ENCODE results near the gene ANTXR1. TPM values are rescaled to one million over a fixed set of nuclear protein-coding genes. Genes with fewer than 3 reads are reported as not detected.

ANTXR1 gene
- total and polyA plus RNA-seq, 2 donors (not counting 1 experiment from before 2014, with no cell fraction given): 44.6 to 101 TPM

GRCh38 chr2:69034845-69035244, 21.9 kb downstream of the ANTXR1 start:
- H3K79me2 ChIP-seq (ENCODE audit: control insufficient read depth, insufficient read depth, low read length): no peaks in the 10 kb centered on the region
- H3K4me3 ChIP-seq (replicated peaks in 1 of 4; ENCODE audit: control extremely low read depth in 1 of 4, insufficient read depth in 1 of 4, low read depth in 3 of 4, low read length in 4 of 4): no peak overlapping the region
- H4K20me1 ChIP-seq (ENCODE audit: control insufficient read depth, extremely low read depth, insufficient read depth, low read length): peaks cover 2% of the 10 kb centered on the region
- H3K4me1 ChIP-seq (ENCODE audit: control insufficient read depth, extremely low read depth, insufficient read depth, low read length): no peaks in the 10 kb centered on the region
- H3K27ac ChIP-seq (ENCODE audit: insufficient read depth, low read length): no peak overlapping the region
- no peaks in the 10 kb centered on the region for H3K36me3 ChIP-seq (ENCODE audit: control insufficient read depth, insufficient read depth, low read length)
- H3K4me2 ChIP-seq (ENCODE audit: extremely low read depth, insufficient read depth, low read length): no peak overlapping the region
- TF ChIP-seq EZH2 (IDR thresholded peaks at IDR 0.05; ENCODE audit: low read length, missing control alignments): no peak
- TF ChIP-seq, protein P1, sequence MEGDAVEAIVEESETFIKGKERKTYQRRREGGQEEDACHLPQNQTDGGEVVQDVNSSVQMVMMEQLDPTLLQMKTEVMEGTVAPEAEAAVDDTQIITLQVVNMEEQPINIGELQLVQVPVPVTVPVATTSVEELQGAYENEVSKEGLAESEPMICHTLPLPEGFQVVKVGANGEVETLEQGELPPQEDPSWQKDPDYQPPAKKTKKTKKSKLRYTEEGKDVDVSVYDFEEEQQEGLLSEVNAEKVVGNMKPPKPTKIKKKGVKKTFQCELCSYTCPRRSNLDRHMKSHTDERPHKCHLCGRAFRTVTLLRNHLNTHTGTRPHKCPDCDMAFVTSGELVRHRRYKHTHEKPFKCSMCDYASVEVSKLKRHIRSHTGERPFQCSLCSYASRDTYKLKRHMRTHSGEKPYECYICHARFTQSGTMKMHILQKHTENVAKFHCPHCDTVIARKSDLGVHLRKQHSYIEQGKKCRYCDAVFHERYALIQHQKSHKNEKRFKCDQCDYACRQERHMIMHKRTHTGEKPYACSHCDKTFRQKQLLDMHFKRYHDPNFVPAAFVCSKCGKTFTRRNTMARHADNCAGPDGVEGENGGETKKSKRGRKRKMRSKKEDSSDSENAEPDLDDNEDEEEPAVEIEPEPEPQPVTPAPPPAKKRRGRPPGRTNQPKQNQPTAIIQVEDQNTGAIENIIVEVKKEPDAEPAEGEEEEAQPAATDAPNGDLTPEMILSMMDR (conservative IDR thresholded peaks at IDR 0.05 in 1 of 2, IDR thresholded peaks at IDR 0.05 in 1 of 2; ENCODE audit: low read depth in 1 of 2, low read length in 2 of 2): no peak
- no peak overlapping the region for H2AFZ ChIP-seq (ENCODE audit: low read length)
- no peak for DNase-seq (ENCODE audit: low read depth in 2 of 2)
- H3K9ac ChIP-seq (ENCODE audit: insufficient read depth, low read length): no peak overlapping the region
- H3K9me3 ChIP-seq (ENCODE audit: control insufficient read depth, insufficient read depth, low read depth, low read length): no peaks in the 10 kb centered on the region
- H3K27me3 ChIP-seq (ENCODE audit: control insufficient read depth, insufficient read depth, low read length): no peaks in the 10 kb centered on the region

DNA sequence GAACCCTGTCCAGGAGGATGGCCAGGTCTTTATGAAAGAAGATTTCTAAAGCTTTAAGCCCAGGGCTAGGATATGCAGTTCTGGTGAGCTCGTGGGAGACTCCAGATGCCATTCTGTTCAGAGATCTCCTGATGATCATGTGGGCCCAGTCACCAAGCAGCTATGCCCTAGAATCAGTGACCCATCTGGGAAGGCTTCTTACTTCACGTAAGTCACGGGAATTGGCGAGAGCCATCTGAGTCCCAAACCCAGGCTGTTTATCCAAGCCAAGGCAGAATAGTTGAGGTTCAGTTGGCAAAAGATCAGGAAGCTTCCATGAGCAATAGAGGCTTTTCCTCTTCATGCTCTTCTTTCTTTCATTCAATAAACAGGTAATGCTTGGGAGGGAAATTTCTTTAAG, 23.9 kb downstream of the ANTXR1 start:
- H3K27ac ChIP-seq (ENCODE audit: insufficient read depth, low read length): no peak overlapping the region
- no peak overlapping the region for H3K4me2 ChIP-seq (ENCODE audit: extremely low read depth, insufficient read depth, low read length)
- H3K79me2 ChIP-seq (ENCODE audit: control insufficient read depth, insufficient read depth, low read length): no peaks in the 10 kb centered on the region
- no peaks in the 10 kb centered on the region for H3K27me3 ChIP-seq (ENCODE audit: control insufficient read depth, insufficient read depth, low read length)
- no peak for TF ChIP-seq EZH2 (IDR thresholded peaks at IDR 0.05; ENCODE audit: low read length, missing control alignments)
- TF ChIP-seq, protein P1 (conservative IDR thresholded peaks at IDR 0.05 in 1 of 2, IDR thresholded peaks at IDR 0.05 in 1 of 2; ENCODE audit: low read depth in 1 of 2, low read length in 2 of 2): no peak
- no peaks in the 10 kb centered on the region for H3K4me1 ChIP-seq (ENCODE audit: control insufficient read depth, extremely low read depth, insufficient read depth, low read length)
- peak; percentile 23 to 86 for DNase-seq (ENCODE audit: low read depth in 2 of 2)
- H3K4me3 ChIP-seq (replicated peaks in 1 of 4; ENCODE audit: control extremely low read depth in 1 of 4, insufficient read depth in 1 of 4, low read depth in 3 of 4, low read length in 4 of 4): no peak overlapping the region
- H2AFZ ChIP-seq (ENCODE audit: low read length): no peak overlapping the region
- no peaks in the 10 kb centered on the region for H4K20me1 ChIP-seq (ENCODE audit: control insufficient read depth, extremely low read depth, insufficient read depth, low read length)
- no peaks in the 10 kb centered on the region for H3K36me3 ChIP-seq (ENCODE audit: control insufficient read depth, insufficient read depth, low read length)
- H3K9ac ChIP-seq (ENCODE audit: insufficient read depth, low read length): no peak overlapping the region
- no peaks in the 10 kb centered on the region for H3K9me3 ChIP-seq (ENCODE audit: control insufficient read depth, insufficient read depth, low read depth, low read length)

GRCh38 chr2:69041214-69041613, 28.2 kb downstream of the ANTXR1 start:
- DNase-seq (ENCODE audit: low read depth in 2 of 2): no peak
- Histone ChIP-seq H4K20me1 (ENCODE audit: control insufficient read depth, extremely low read depth, insufficient read depth, low read length) (no peaks in the 10 kb centered on the region), H3K4me1 (ENCODE audit: control insufficient read depth, extremely low read depth, insufficient read depth, low read length) (peaks cover 3% of the 10 kb centered on the region), H3K27ac (ENCODE audit: insufficient read depth, low read length) (no peak overlapping the region), H3K79me2 (ENCODE audit: control insufficient read depth, insufficient read depth, low read length) (no peaks in the 10 kb centered on the region), H3K36me3 (ENCODE audit: control insufficient read depth, insufficient read depth, low read length) (peaks cover 4% of the 10 kb centered on the region), H2AFZ (ENCODE audit: low read length) (no peak overlapping the region), H3K9ac (ENCODE audit: insufficient read depth, low read length) (no peak overlapping the region), H3K4me3 (replicated peaks in 1 of 4; ENCODE audit: control extremely low read depth in 1 of 4, insufficient read depth in 1 of 4, low read depth in 3 of 4, low read length in 4 of 4) (no peak overlapping the region), H3K9me3 (ENCODE audit: control insufficient read depth, insufficient read depth, low read depth, low read length) (no peaks in the 10 kb centered on the region), H3K4me2 (ENCODE audit: extremely low read depth, insufficient read depth, low read length) (no peak overlapping the region), H3K27me3 (ENCODE audit: control insufficient read depth, insufficient read depth, low read length) (no peaks in the 10 kb centered on the region)
- TF ChIP-seq EZH2 (IDR thresholded peaks at IDR 0.05; ENCODE audit: low read length, missing control alignments): no peak
- TF ChIP-seq, protein P1 (conservative IDR thresholded peaks at IDR 0.05 in 1 of 2, IDR thresholded peaks at IDR 0.05 in 1 of 2; ENCODE audit: low read depth in 1 of 2, low read length in 2 of 2): no peak
